ENCODE results near the gene NSD2.
"Not testable (repeated sequence)": the region's sequence is repeated elsewhere in the genome, so short reads cannot be mapped to it uniquely, and the experiment has no call there.

Gene NSD2

DNA sequence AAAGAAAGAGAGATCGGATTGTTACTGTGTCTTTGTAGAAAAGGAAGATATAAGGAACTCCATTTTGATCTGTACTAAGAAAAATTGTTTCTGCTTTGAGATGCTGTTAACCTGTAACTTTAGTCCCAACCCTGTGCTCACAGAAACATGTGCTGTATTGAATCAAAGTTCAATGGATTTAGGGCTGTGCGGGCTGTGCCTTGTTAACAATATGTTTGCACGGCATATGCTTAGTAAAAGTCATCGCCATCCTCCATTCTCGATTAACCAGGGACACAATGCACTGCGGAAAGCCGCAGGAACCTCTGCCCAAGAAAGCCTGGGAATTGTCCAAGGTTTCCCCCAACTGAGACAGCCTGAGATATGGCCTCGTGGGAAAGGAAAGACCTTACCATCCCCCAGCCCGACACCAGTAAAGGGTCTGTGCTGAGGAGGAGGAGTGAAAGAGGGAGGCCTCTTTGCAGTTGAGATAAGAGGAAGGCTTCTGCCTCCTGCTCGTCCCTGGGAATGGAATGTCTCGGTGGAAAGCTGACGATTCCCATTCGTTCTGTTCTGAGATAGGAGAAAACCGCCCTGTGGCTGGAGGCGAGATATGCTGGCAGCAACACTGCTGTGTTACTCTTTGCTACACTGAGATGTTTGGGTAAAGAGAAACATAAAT, 150.3 kb downstream of the NSD2 start:
- H3K27ac ChIP-seq; DNase-seq (ENCODE audit: low read depth, low spot score): not testable (repeated sequence)

DNA sequence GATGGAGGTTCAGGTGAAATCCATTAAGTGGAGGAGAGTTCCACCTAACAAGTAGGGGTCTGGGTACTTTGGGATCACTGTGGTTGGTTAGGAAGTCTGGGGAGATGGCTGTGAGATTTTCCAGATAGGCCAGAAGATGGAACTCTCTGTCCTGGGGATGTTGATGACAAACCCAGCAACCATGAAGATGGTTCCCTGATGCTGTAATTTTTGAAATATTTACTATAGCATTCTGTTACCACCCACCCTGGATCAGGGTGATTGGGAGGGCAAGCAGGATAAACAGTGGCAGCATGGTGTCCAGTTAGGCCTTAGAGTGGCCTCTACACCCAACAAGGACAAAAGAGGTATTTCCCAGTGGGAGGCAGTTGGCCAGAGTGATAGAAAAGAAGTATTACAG, 153.5 kb downstream of the NSD2 start:
- H3K27ac ChIP-seq, result no peak overlapping the region
- no peak for DNase-seq (ENCODE audit: low read depth, low spot score)

- no peak overlapping the region for H3K27ac ChIP-seq
- no peak for DNase-seq (ENCODE audit: low read depth, low spot score)
Measured at GRCh38 chr4:2025817-2026216, 154.6 kb downstream of the NSD2 start.

DNA sequence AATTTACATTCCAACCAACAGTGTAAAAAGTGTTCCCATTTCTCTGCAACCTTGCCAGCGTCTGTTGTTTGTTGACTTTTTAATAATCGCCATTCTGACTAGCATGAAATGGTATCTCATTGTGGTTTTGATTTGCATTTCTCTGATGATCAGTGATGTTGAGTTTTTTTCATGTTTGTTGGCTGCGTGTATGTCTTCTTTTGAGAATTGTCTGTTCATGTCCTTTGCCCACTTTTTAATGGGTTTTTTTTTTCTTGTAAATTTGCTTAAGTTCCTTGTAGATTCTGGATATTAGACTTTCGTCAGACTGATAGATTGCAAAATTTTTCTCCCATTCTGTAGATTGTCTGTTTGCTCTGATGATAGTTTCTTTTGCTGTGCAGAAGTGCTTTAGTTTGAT, 155.9 kb downstream of the NSD2 start:
- not testable (repeated sequence) for H3K27ac ChIP-seq; DNase-seq (ENCODE audit: low read depth, low spot score)

DNA sequence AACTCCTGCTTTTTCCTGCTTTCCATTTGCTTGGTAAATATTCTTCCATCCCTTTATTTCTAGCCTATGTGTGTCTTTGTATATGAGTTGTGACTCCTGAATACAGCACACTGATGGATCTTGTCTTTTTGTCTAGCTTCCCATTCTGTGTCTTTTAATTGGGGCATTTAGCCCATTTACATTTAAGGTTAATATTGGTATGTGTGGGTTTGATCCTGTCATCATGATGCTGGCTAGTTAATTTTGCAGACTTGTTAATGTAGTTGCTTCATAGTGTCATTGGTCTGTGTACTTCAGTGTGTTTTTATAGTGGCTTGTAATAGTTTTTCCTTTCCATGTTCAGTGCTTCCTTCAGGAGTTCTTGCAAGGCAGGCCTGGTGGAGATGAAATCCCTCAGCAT, 160.0 kb downstream of the NSD2 start:
- not testable (repeated sequence) for DNase-seq (ENCODE audit: low read depth, low spot score); H3K27ac ChIP-seq

Data from epithelial cell of prostate (primary cell).